SW 1271 (cell line): ENCODE results near the gene PKD2L1.
"Not testable (repeated sequence)": the region's sequence is repeated elsewhere in the genome, so short reads cannot be mapped to it uniquely, and the experiment has no call there.

Experiments used
- DNase-seq, 2 experiments: peaks; one replicate each; lab custom pipeline; 2025; lab: John Stamatoyannopoulos, UW

Gene PKD2L1

DNA sequence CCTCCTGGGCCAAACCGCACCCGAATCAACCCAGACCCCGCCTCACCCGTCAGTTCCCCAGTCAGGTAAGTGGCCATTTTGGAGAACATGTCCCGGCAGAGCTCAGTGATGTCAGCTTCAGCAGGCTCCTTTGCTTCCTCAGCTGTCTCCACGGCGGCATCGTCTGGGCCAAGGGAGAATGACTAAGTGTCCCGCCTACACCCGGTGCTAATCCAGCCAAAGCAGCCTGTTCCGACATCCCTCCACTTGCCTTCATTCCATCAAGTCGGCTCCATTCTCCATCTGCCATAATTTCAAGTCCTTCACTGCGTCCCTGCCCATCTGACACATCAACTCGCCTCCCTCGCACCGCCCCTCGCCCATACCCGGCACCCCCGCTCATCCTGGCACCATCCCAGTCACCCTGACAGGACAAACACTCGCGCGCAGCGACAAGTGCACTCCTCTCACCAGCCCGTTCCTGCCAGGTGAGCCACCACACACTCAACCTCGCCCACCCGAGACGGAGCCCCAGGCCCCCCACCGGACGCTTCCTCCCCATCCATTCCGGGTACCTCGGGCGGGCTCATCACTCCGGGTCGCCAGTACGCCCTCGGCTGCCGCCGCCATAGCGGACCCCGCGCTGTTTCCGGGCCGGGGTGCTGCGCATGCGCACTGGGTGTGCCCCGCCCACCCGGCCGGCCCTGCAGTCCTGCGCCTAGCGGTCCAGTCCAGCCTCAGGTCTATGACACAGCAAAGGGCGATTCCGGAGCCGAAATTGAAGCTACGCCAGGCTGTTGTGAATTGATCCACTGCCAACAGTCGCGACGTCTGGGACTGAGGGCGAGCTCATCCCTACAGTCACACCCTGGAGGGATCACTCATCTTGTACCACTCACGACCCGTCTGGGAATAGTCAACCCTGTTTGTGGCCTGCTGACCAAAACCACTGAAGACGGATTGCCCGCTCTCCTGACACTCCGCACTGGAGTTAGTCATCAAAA, 43.7 kb downstream of the PKD2L1 start, which contains the start of gene BLOC1S2:
Gene BLOC1S2, minus strand, starts transcription at position 630 of the 983 bp plus-strand sequence. Its CDS starts 21 bp downstream, at position 609.
- peak; percentile 21 to 83 for DNase-seq

- not testable (repeated sequence) for DNase-seq
Observed at GRCh38 chr10:100285326-100285725, 44.7 kb downstream of the PKD2L1 start.

GRCh38 chr10:100282907-100283306, 47.1 kb downstream of the PKD2L1 start:
- DNase-seq, result no peak

DNA sequence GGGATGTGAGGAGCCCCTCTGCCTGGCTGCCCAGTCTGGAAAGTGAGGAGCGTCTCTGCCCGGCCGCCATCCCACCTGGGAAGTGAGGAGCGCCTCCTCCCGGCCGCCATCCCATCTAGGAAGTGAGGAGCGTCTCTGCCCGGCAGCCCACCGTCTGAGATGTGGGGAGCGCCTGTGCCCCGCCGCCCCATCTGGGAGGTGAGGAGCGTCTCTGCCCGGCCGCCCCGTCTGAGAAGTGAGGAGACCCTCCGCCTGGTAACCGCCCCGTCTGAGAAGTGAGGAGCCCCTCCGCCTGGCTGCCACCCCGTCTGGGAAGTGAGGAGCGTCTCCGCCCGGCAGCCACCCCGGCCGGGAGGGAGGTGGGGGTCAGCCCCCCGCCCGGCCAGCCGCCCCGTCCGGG, 53.1 kb downstream of the PKD2L1 start:
- DNase-seq, result not testable (repeated sequence)

GRCh38 chr10:100267239-100268104, 62.6 kb downstream of the PKD2L1 start, which contains the start of gene CWF19L1:
TSS of gene CWF19L1 (minus strand) at chr10:100267638. CDS start at chr10:100267593, 45 bp downstream.
- peak; percentile 24 to 85 for DNase-seq

DNA sequence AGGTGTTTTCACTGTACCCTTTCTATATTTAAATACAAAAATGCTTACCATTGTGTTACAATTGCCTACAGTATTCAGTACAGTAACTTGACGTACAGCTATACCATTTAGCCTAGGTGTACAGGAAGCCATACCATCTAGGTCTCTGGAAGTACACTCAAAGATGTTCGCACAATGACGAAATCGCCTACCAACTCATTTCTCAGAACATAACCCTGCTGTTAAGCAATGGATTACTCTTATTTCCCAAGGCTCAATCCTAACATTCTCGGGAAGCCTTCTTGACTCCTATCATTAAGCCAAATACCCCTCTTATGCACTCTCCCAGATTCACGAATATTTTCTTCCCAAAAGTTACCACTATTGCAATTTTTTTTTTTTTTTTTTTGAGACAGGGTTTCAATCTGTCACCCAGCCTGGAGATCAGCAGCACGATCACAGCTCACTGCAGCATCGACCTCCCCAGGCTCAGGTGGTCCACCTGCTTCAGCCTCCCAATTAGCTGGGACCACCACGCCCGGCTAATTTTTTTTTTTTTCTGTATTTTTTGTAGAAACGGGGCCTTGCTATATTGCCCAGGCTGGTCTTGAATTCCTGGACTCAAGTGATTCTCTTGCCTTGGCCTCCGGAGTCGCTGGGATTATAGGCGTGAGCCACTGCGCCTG, 64.1 kb downstream of the PKD2L1 start:
- no peak for DNase-seq

DNA sequence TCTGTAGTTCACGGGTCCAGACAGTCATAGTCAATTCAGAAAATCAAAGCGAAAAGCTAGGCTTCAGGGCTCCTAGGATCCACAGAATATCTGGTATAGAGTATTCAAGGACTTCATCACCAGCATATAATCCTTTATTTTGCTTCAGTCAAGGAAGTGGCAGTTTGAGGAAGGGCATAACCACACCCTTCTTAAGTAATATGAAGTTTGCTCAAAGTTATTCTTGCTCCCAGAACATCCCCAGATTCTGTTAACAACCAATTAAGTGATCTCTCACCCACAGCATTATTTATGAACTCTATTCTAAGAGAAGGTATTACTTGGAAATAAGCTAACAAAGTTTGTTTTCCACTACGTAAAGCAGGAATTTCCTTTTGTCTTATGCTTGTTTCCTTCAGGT, 75.8 kb downstream of the PKD2L1 start:
- DNase-seq, result no peak

GRCh38 chr10:100253041-100253440, 77.0 kb downstream of the PKD2L1 start:
- DNase-seq, result no peak

- DNase-seq, result no peak
Observed at GRCh38 chr10:100248820-100249219, 81.2 kb downstream of the PKD2L1 start.

DNA sequence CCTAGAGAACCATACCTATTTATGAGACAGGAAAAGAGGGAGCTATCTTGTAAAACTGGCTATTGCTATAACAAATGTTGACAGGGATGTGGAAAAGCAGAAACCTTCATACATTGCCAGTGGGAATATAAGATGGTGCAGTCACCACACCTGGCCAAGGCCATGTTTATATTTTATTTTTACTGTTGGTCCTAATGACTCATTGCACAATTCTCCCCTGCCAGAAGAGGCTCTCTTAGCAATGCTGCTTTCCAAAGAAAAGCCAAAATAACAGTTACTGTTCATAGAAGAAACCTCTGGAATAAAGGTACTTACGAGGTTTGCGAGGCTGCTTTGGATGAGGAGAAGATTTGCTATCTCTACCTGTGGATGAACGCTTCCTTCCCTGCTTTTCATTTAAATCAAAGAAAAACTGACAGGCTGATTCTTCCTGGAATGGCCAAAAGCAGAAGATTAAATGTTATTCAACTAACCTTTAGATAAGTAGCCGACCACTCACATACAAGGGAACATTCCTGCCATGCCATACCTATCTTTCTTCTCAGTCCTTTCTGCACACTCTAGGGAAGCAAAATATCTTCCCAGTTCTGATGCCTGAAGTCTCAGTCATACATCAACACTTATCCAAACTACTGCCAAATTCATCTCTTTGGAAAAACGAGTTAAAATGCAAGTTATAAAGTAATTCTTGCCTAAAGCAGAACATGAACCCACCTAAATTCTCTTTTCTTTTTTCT, 84.4 kb downstream of the PKD2L1 start:
- DNase-seq, result no peak

DNA sequence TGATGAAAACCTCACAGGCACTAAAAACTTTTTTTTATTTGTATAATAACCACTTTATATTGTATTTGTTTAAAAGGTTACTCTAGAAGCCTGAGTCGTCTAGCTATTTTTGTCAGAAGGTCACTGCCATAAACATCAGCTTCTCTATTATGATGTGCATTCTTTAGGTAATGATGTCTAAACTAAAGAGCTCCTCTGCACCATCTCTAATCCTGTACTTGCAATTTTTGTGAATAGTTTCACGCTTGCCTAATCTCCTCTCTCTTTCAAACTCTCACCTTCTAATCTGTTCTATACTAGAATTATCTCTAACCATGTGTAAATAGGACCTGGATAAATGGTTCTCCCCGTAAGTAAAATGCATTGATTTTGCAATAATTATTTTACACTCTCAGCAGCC, 90.2 kb downstream of the PKD2L1 start:
- DNase-seq, result no peak

DNA sequence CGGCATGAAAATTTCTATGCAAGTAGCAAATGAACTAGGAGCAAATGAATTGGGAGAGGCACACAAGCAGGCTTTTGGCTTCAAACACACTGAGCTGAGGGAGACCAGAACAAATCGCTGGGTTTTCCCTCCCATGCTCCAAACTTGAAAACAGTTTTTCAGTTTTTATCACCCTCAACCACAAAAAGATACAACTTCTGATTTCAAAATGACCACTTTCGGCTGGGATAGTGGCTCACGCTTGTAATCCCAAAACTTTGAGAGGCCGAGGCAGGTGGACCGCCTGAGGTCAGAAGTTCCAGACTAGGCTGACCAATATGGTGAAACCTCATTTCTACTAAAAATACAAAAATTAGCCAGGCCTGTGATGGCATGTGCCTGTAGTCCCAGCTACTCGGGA, 91.6 kb downstream of the PKD2L1 start:
- no peak for DNase-seq
